HG03354 (cell line): ENCODE results near the gene TTC21B.
"Not testable (repeated sequence)": the region's sequence is repeated elsewhere in the genome, so short reads cannot be mapped to it uniquely, and the experiment has no call there.

Experiments
- ATAC-seq: cut with Tn5 transposase; IDR thresholded peaks from one replicate; pipeline ENCODE4 v1.9.1; 2021; ENCODE audit warnings: mild to moderate bottlenecking; ENCODE audit not compliant: unreplicated experiment, poor library complexity, severe bottlenecking

The TTC21B gene

GRCh38 chr2:165953655-165954606 lies at the start of gene TTC21B:
TTC21B (minus strand) TSS chr2:165953776; CDS start chr2:165953705, 71 bp downstream.
- ATAC-seq: peak; percentile 93

GRCh38 chr2:166000401-166000800 lies 46.8 kb upstream of the TTC21B start:
- no peak for ATAC-seq

DNA sequence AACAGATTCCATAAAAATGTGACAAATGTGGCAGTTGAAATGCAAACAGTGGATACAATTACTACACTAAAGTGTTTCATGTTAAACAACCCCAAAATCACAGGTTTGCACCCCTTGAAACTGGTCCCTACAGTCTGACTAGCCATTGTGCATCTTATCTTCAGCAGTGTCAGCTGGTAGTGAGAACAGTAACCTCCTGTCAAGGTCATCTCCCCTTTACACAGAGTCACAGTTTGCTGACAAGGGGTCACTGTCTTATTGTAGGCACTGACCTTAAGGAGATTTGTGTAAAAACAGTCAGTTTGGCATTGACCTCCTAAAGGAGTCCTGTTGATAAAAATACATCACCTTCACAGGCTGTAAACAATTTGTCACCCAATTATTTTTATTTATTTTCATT lies 37.3 kb upstream of the TTC21B start:
- ATAC-seq: no peak

- ATAC-seq: no peak
Measured at GRCh38 chr2:165989851-165990250, 36.3 kb upstream of the TTC21B start.

- no peak for ATAC-seq
Measured at GRCh38 chr2:165985120-165985519, 31.5 kb upstream of the TTC21B start.

- ATAC-seq: not testable (repeated sequence)
Measured at GRCh38 chr2:165972161-165972560, 18.6 kb upstream of the TTC21B start.

DNA sequence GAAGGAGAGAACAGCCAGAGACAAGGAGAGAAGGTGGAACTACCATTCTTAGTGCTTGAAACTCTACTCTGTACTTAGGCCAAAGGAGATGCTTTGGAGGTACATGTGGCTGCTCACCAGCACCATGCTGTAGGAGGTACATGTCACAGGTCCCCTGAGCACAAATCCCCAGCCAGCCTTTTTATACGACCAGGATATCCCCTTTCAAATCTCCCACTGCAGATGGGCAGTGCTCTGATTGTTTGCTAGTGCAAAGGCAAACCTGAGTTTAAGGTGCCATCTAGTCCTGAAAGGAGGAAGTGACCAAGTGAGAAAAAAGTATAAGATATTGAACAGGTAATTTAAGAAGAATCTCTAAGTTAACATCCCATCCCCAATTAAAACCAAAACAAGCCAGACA lies 17.1 kb upstream of the TTC21B start:
- ATAC-seq: no peak

- no peak for ATAC-seq
Measured at GRCh38 chr2:165969227-165969626, 15.7 kb upstream of the TTC21B start.

GRCh38 chr2:165967746-165968145 lies 14.2 kb upstream of the TTC21B start:
- no peak for ATAC-seq

DNA sequence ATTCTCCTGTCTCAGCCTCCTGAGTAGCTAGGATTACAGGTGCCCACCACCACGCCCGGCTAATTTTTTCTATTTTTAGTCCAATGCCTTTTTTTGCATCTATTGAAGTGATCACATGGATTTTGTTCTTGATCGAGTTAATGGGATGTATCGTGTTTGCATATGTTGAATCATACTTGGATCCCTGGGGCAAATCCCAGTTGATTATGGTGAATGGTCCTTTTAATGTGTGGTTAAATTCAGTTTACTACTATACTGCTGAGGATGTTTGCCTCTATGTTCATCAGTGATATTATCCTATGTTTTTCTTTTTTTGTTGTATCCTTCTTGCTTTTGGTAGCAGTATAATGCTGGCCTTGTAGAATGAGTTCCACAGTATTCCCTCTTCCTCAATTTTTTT lies 8.2 kb upstream of the TTC21B start:
- no peak for ATAC-seq

GRCh38 chr2:165959371-165959770 lies 5.8 kb upstream of the TTC21B start:
- ATAC-seq: no peak

GRCh38 chr2:165958313-165958960 lies 4.9 kb upstream of the TTC21B start:
- no peak for ATAC-seq

DNA sequence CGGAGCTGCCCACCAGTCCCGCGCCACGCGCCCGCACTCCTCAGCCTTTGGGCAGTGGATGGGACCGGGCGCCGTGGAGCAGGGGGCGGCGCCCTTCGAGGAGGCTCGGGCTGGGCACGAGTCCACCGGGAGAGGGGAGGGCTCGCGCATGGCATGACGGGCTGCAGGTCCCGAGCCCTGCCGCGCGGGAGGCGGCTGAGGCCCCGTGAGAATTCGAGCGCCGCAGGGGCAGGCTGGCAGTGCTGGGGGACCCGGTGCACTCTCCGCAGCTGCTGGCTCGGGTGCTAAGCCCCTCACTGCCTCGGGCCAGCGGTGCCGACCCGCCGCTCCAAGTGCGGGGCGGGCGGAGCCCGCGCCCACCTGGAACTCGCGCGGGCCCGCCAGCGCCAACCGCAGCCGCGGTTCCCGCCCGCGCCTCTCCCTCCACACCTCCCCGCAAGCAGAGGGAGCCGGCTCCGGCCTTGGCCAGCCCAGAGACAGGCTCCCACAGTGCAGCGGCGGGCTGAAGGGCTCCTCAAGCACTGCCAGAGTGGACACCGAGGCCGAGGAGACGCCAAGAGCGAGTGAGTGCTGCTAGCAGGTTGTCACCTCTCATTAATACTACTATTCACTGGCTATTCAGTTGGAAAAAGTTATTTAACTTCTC lies 3.6 kb upstream of the TTC21B start:
- no peak for ATAC-seq

DNA sequence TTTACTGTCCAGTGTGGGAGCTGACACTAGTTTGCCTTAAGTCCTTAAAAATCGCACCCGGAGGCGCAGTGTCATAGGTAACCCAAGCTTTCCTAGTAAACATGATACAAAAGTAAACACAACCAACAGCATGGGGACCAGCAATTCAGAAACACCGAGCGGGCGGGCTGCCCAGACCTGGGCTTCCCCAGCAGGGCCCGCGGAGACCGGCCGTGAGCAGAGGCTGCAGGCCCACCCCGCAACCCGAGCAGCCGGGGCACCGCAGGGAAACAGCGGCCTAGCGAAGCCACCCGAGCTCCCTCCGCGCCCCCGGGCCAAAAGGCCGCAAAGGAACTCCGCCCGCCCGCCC lies 296 bp downstream of the TTC21B start:
- peak; percentile 47 for ATAC-seq

- ATAC-seq: peak; percentile 24
Measured at GRCh38 chr2:165952741-165953211, 800 bp downstream of the TTC21B start.

DNA sequence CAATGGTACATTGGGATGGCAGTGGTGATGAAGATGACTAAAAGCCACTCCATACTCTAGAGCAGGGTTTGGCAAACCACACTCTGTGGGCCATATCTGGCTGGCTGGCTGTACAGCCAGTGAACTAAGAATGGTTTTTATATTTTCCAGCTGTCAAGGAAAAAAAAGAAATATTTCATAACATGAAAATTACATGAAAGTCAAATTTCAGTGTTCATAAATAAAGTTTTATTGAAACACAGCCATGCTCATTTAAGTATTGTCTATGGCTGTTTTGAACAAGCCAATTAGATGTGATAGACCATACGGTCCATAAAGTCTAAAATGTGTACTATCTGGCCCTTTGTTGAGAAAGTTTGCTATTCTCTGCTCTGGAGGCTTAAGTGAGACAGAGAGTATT lies 1.5 kb downstream of the TTC21B start:
- ATAC-seq: no peak

DNA sequence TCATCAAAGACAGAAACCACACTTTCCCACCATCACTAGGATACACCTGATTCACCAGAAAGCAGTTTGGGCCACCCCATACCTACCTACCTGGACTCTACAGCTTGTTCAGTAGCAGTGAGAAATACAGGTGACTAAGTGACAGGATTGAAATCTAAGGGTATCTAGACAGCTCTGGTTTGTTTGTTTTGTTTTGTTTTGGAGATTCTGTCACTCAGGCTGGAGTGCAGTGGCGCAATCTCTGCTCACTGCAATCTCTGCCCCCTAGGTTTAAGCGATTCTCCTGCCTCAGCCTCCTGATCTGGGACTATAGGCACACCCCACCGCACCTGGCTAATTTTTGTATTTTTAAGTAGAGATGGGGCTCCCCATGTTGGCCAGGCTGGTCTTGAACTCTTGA lies 3.1 kb downstream of the TTC21B start:
- ATAC-seq: no peak

GRCh38 chr2:165941827-165942226 lies 11.7 kb downstream of the TTC21B start:
- ATAC-seq: no peak

GRCh38 chr2:165938237-165938636 lies 15.3 kb downstream of the TTC21B start:
- no peak for ATAC-seq

- no peak for ATAC-seq
Measured at GRCh38 chr2:165933211-165933910, 20.2 kb downstream of the TTC21B start.
